Endothelial cell of umbilical vein (primary cell): Measurements from ENCODE around the gene SRRD. TPM values are rescaled to one million over a fixed set of nuclear protein-coding genes. Genes with fewer than 3 reads are reported as not detected.

Experiments
- BruUV-seq: library from RNA; stranded (reverse); fragments of 400-500 nt; replicated peaks from 2 replicates; lab custom pipeline; 2021; lab: Mats Ljungman, UMichigan
- CTCF ChIA-PET: fragments of 300-600, 350-600 bp; sonication (Branson Sonifier 250); formaldehyde crosslinking; loops from one replicate; lab custom pipeline; 2021; ENCODE audit warnings: antibody characterized with exemption, inconsistent platforms; lab: Charles Lee
- POLR2A ChIA-PET: fragments of 300-600, 350-600 bp; sonication (Branson Sonifier 250); formaldehyde crosslinking; loops from one replicate; lab custom pipeline; 2021; ENCODE audit warnings: antibody characterized with exemption, inconsistent platforms; lab: Charles Lee
- DNase-seq: peaks from one replicate; pipeline ENCODE4 v3.0.0-alpha.2; 2011; ENCODE audit warnings: low read depth, low spot score
- FAIRE-seq: peaks from 2 replicates; lab custom pipeline; 2011; peaks lifted over from hg19 to GRCh38; lab: Jason Lieb, UNC
- H2AFZ ChIP-seq: 2 replicates; pipeline ENCODE4 v1.6.0; 2012; ENCODE audit warnings: low read depth, low read length, control low read depth, inconsistent platforms
- H3K27ac ChIP-seq: 2 replicates; pipeline ENCODE4 v1.5.1; 2011; ENCODE audit warnings: low read depth, mild to moderate bottlenecking, control low read depth, low read length, moderate library complexity; ENCODE audit not compliant: insufficient read depth
- H3K27me3 ChIP-seq, 2 experiments: 2 replicates each; pipeline versions ENCODE4 v1.6.0 to v1.6.1; 2011; ENCODE audit warnings: low read length in 2 of 2, mixed read lengths in 1 of 2; ENCODE audit not compliant: control insufficient read depth in 2 of 2, insufficient read depth in 2 of 2
- H3K36me3 ChIP-seq, 2 experiments: 2 replicates in 1 of 2; 3 replicates in 1 of 2; pipeline ENCODE4 v1.5.1; 2011; ENCODE audit warnings: low read length in 2 of 2, mild to moderate bottlenecking in 1 of 2, moderate library complexity in 1 of 2; ENCODE audit not compliant: control insufficient read depth in 2 of 2, insufficient read depth in 2 of 2; ENCODE audit errors: extremely low read depth in 1 of 2
- H3K4me1 ChIP-seq: 3 replicates; pipeline ENCODE4 v1.5.1; 2011; ENCODE audit warnings: mild to moderate bottlenecking, low read length; ENCODE audit not compliant: control insufficient read depth, insufficient read depth; ENCODE audit errors: extremely low read depth
- H3K4me2 ChIP-seq: 2 replicates; pipeline ENCODE4 v1.6.1; 2011; ENCODE audit warnings: low read length, control low read depth, mixed read lengths; ENCODE audit not compliant: insufficient read depth
- H3K4me3 ChIP-seq, 3 experiments: fragments of 200-600 bp in 1 of 3; sonication (generic), shearing (Covaris generic) in 1 of 3; replicated peaks in 1 of 3; 2 replicates each; pipeline ENCODE4 v1.5.1; 2011 to 2016; ENCODE audit warnings: control low read depth in 3 of 3, low read length in 3 of 3, mild to moderate bottlenecking in 2 of 3, inconsistent platforms in 1 of 3, low read depth in 1 of 3, moderate library complexity in 1 of 3; ENCODE audit not compliant: insufficient read depth in 1 of 3
- H3K79me2 ChIP-seq: 2 replicates; pipeline ENCODE4 v1.6.0; 2012; ENCODE audit warnings: low read length, inconsistent platforms; ENCODE audit not compliant: control insufficient read depth, insufficient read depth
- H3K9ac ChIP-seq: replicated peaks from 2 replicates; pipeline ENCODE3; 2011; ENCODE audit warnings: low read length, control low read depth; ENCODE audit not compliant: insufficient read depth; ENCODE audit errors: extremely low read depth
- H3K9me1 ChIP-seq: replicated peaks from 3 replicates; pipeline ENCODE4 v1.6.0; 2011; ENCODE audit warnings: mild to moderate bottlenecking, low read length; ENCODE audit not compliant: control insufficient read depth, insufficient read depth; ENCODE audit errors: extremely low read depth
- H3K9me3 ChIP-seq: replicated peaks from 2 replicates; pipeline ENCODE4 v1.5.1; 2012; ENCODE audit warnings: low read length, inconsistent platforms; ENCODE audit not compliant: control insufficient read depth, insufficient read depth
- H4K20me1 ChIP-seq: replicated peaks from 2 replicates; pipeline ENCODE3; 2011; ENCODE audit warnings: mild to moderate bottlenecking, low read length; ENCODE audit not compliant: control insufficient read depth, insufficient read depth; ENCODE audit errors: extremely low read depth
- EZH2 ChIP-seq: IDR thresholded peaks from 2 replicates; pipeline ENCODE4 v1.6.1; 2012; ENCODE audit warnings: borderline replicate concordance, low read depth, mild to moderate bottlenecking, moderate library complexity, low read length, inconsistent platforms; ENCODE audit not compliant: severe bottlenecking
- FOS ChIP-seq: IDR thresholded peaks from 2 replicates; pipeline ENCODE4 v1.6.1; 2011; ENCODE audit warnings: mild to moderate bottlenecking, low read length, moderate library complexity, borderline replicate concordance; ENCODE audit not compliant: insufficient read depth
- GATA2 ChIP-seq: IDR thresholded peaks from 2 replicates; pipeline ENCODE4 v1.7.0; 2011; ENCODE audit warnings: low read depth, mild to moderate bottlenecking, moderate library complexity, mixed read lengths, low read length; ENCODE audit not compliant: insufficient read length, insufficient read depth
- JUN ChIP-seq: IDR thresholded peaks from 2 replicates; pipeline ENCODE4 v1.6.1; 2011; ENCODE audit warnings: borderline replicate concordance, low read depth; ENCODE audit not compliant: insufficient read length, insufficient read depth
- MYC ChIP-seq: IDR thresholded peaks from one replicate; pipeline ENCODE4 v1.6.1; 2011; ENCODE audit warnings: mild to moderate bottlenecking, low read depth, low read length
- POLR2A ChIP-seq: IDR thresholded peaks from 2 replicates; pipeline ENCODE4 v1.6.1; 2012; ENCODE audit warnings: low read depth, mild to moderate bottlenecking, control low read depth, low read length
- POLR2AphosphoS5 ChIP-seq: IDR thresholded peaks from 2 replicates; pipeline ENCODE4 v1.6.1; 2012; ENCODE audit warnings: low read depth, mild to moderate bottlenecking, control low read depth, low read length, moderate library complexity; ENCODE audit not compliant: insufficient read depth
- dilution Hi-C: fragments of 300-500 bp; cut with MboI; formaldehyde crosslinking; loops from one replicate; pipeline ENCODE4 v1.15.0; 2019; ENCODE audit warnings: low sequenced_read_pairs; ENCODE audit not compliant: extremely low pct_ligation_motif_present
- intact Hi-C: fragments of 100-400 bp; cut with micrococcal nuclease; formaldehyde crosslinking; loops from one replicate; pipeline ENCODE4 v1.10.0; 2022
- polyA plus RNA-seq, 4 experiments: library from polyadenylated mRNA; depleted of rRNA in 3 of 4; stranded (reverse) in 3 of 4; unstranded in 1 of 4; fragments of >200 nt; gene quantifications; 2 replicates each; pipeline versions ENCODE4 v1.2.1 to v1.2.3, GENCODE V29; 2011 to 2012; ENCODE audit warnings: missing spikeins in 1 of 4
- total RNA-seq: library from RNA; stranded (reverse); gene quantifications from 2 replicates; pipeline ENCODE4 v1.2.3, GENCODE V29; 2021
- TF ChIP-seq, protein P1 (sequence below), 2 donors: IDR thresholded peaks; 1 replicate in 1 of 2; 2 replicates in 1 of 2; pipeline ENCODE4 v1.5.1; 2011; ENCODE audit warnings: low read length in 2 of 2, mild to moderate bottlenecking in 2 of 2, moderate library complexity in 2 of 2, control low read depth in 1 of 2, inconsistent platforms in 1 of 2, low read depth in 1 of 2; ENCODE audit not compliant: insufficient read depth in 1 of 2; ENCODE audit errors: extremely low read depth in 1 of 2
- TF ChIP-seq, protein P2 (sequence below): IDR thresholded peaks from 2 replicates; pipeline ENCODE4 v1.6.1; 2011; ENCODE audit not compliant: insufficient read depth, insufficient read length

SRRD gene
- total and polyA plus RNA-seq, 2 donors (not counting 3 experiments of a cell fraction or from before 2014, with no cell fraction given), result 23.4 to 24.2 TPM

DNA sequence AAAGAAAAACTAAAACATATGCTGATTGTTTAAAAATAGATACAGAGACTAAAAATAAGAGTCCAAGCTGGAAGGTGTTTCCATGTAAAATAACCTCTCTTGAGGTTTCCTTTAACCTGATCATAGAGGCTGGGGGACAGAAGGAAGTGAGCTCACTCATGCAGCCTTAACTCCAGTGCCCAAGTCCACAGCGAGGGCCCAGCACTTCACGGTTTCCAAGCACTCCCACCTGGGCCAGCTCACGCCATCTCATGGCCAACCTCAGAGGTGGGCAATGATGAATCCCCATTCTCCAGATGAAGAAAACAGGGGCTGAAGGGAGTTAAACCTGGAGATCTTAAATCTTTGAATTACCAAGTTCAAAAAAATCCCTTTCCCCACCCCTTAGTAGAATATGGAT lies 43.5 kb downstream of the SRRD start:
- no peak overlapping the region for H3K9ac ChIP-seq
- CTCF ChIA-PET, result no interaction called here
- no peaks in the 10 kb centered on the region for H3K27me3 ChIP-seq
- dilution Hi-C loops (no loop called here), intact Hi-C loops (no loop called here)
- H3K36me3 ChIP-seq, result peaks cover 0 to 14% of the 10 kb centered on the region in 2 experiments
- H3K4me2 ChIP-seq, result no peak overlapping the region
- FAIRE-seq, result no peak
- H2AFZ ChIP-seq, result no peak overlapping the region
- H3K79me2 ChIP-seq, result no peaks in the 10 kb centered on the region
- no peaks in the 10 kb centered on the region for H3K9me1 ChIP-seq
- no peaks in the 10 kb centered on the region for H3K9me3 ChIP-seq
- no peaks in the 10 kb centered on the region for H4K20me1 ChIP-seq
- no TSS peak for BruUV-seq
- TF ChIP-seq GATA2 (no peak), EZH2 (no peak), MYC (no peak), FOS (no peak), POLR2A (no peak), POLR2AphosphoS5 (no peak), JUN (no peak)
- TF ChIP-seq, protein P1, sequence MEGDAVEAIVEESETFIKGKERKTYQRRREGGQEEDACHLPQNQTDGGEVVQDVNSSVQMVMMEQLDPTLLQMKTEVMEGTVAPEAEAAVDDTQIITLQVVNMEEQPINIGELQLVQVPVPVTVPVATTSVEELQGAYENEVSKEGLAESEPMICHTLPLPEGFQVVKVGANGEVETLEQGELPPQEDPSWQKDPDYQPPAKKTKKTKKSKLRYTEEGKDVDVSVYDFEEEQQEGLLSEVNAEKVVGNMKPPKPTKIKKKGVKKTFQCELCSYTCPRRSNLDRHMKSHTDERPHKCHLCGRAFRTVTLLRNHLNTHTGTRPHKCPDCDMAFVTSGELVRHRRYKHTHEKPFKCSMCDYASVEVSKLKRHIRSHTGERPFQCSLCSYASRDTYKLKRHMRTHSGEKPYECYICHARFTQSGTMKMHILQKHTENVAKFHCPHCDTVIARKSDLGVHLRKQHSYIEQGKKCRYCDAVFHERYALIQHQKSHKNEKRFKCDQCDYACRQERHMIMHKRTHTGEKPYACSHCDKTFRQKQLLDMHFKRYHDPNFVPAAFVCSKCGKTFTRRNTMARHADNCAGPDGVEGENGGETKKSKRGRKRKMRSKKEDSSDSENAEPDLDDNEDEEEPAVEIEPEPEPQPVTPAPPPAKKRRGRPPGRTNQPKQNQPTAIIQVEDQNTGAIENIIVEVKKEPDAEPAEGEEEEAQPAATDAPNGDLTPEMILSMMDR (IDR thresholded peaks at IDR 0.05; ENCODE audit: extremely low read depth in 1 of 2, insufficient read depth in 1 of 2, low read depth in 1 of 2, low read length in 2 of 2), result no peak
- TF ChIP-seq, protein P2, sequence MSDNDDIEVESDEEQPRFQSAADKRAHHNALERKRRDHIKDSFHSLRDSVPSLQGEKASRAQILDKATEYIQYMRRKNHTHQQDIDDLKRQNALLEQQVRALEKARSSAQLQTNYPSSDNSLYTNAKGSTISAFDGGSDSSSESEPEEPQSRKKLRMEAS, result no peak
- DNase-seq, result no peak
- no peak overlapping the region for H3K27ac ChIP-seq
- no peak overlapping the region for H3K4me3 ChIP-seq
- no peaks in the 10 kb centered on the region for H3K4me1 ChIP-seq
- POLR2A ChIA-PET, result no interaction called here
